ENCODE results near the gene PACS2.

The PACS2 gene

DNA sequence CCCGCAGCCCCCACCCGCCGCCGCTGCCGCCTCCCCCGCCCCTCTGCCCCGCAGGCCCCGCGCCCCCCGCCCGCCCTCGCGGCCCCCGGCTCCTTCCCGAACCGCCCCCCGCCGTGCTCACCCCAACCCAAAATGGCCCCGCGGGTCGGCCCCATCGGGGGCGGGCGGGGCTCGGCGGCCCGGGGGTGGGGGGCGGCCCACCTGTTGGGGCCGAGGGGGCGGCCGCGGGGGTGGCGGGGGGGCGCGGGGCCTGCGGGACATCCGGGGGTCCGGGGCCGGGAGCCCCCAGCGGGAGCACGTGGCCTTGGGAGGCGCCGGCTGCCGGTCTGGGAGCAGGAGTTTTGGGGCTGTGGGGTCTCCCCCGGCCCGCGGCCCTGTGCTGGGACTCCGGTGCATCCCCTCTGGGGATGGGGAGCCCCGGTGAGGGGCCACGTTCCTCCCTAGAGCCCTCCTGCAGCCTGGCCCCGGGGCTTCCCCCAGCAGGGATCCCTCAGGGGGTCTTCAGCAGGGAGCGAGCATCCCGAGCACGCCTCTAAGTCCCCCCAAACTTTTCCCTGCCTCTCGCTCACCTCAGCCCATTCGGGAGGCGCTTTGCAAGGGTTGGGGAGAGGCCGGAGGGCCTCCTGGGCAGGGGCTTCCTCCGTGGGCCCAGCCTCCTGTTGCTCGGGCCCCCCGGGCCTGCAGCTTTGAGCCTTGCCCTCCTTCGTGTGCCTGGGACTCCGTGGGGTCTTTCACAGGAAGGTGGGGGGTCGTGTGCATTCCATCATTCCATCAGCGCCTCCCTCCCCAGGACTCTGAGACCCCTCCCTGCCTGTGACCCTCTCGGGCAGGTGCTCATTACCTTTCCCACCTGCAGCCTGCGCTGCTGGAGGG is 105.8 kb downstream of the PACS2 start:
- DNase-seq (ENCODE audit: low read depth in 1 of 2, low spot score in 1 of 2), result no peak

GRCh38 chr14:105420974-105421674 is 106.6 kb downstream of the PACS2 start:
- no peak for DNase-seq (ENCODE audit: low read depth in 1 of 2, low spot score in 1 of 2)

DNA sequence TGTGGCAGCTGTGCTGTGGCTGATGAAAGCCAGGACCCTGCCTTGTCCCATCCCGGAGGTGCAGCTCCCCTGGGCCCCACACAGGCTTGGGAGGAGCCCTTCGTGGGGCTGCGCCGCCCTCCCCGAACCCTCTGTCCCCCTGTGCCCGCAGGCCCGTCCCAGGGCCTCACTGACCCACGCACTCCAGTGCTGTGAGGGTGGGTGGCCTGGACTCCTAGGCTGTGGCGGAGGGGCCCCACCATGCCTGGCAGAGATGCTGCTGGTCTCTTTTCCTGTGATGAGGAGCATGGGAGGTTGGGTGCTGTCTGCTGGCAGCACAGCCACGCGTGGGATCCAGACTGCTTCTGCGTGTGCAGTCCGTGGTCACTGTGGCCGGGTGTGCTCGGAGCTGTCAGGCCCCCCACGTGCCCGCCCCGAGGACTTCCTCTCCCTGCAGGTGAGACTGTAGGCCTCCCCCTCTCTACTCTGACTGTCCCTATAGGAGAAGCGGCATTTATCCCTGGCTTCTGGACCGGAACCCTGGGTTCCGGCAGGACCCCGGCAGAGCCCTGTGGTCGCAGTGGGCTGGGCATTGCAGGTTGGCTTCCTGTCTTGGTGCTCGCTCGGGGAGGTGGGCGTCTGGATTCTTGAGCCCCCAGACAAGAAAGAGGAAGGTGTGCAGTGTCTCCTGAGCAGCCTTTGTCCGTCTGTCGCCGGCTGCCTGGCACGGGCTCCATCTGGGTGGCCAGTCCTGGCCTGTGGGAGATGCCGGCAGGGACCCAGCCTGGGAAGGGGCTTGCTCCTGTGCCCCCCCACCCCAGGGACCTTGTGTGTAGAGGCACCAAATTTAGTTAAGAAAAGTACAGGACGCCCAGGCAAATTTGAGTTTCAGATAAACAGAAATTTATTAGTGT is 107.4 kb downstream of the PACS2 start:
- no peak for DNase-seq (ENCODE audit: low read depth in 1 of 2, low spot score in 1 of 2)

- DNase-seq (ENCODE audit: low read depth in 1 of 2, low spot score in 1 of 2), result no peak
Observed at GRCh38 chr14:105422695-105423487, 108.3 kb downstream of the PACS2 start.

GRCh38 chr14:105423488-105424195 is 109.1 kb downstream of the PACS2 start:
- DNase-seq (ENCODE audit: low read depth in 1 of 2, low spot score in 1 of 2), result no peak

GRCh38 chr14:105424861-105425260 is 110.3 kb downstream of the PACS2 start:
- DNase-seq (ENCODE audit: low read depth in 1 of 2, low spot score in 1 of 2), result no peak

- no peak for DNase-seq (ENCODE audit: low read depth in 1 of 2, low spot score in 1 of 2)
Observed at GRCh38 chr14:105425823-105426247, 111.3 kb downstream of the PACS2 start.

DNA sequence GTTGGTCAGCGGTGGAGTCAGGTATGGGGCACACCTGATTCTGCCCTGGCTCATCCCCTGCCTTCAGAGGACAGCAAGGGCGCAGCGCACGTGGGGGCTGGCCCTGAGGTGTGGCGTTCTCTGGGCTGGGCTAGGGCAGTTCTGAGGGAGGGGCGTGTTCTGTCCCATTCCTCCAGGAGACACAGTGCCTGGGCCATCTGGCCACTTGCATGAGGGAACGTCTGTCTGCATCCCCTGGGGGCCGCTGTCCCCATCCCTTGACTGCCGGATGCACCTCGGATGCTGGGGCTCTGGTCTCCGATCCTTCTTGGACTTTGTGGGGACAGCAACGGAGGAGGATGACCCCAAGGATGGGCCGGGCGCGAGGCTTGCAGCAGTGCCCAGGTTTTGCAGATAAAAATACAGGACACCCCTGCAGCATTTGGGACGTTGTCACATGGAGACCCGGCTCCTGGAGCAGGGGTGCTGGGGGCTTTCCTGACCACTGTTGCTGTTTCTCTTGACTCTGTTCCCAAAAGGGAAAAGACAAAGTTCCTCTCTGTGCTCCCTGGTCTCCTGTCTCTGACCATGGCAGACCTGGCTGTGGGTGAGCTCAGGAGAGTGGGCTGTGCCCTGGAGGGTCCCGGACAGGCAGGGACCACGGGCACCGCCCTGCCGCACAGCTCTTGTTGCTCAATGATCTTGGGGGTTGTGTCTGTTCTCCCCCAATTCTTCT is 112.0 kb downstream of the PACS2 start:
- no peak for DNase-seq (ENCODE audit: low read depth in 1 of 2, low spot score in 1 of 2)

- DNase-seq (ENCODE audit: low read depth in 1 of 2, low spot score in 1 of 2), result no peak
Observed at GRCh38 chr14:105427412-105427811, 112.9 kb downstream of the PACS2 start.

- no peak for DNase-seq (ENCODE audit: low read depth in 1 of 2, low spot score in 1 of 2)
Observed at GRCh38 chr14:105427936-105428485, 113.5 kb downstream of the PACS2 start.

DNA sequence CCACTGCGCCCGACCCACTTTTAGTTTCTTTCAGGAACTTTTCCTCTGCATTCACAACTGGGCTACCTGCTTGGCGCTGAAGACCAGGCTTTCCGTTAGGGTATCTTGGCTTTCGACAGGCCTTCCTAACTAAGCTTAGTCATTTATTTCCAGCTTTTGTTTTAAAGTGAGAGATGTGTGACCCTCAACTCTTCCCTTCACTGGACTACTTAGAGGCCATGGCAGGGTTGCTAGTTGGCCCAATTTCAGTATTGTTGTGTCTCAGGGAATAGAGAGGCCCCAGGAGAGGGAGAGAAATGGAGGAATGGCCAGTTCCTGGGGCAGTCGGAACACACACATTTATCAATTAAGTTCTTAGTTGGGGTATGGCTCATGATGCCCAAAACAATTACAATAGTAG is 115.5 kb downstream of the PACS2 start:
- DNase-seq (ENCODE audit: low read depth in 1 of 2, low spot score in 1 of 2), result no peak

GRCh38 chr14:105430565-105430964 is 116.0 kb downstream of the PACS2 start:
- DNase-seq (ENCODE audit: low read depth in 1 of 2, low spot score in 1 of 2), result no peak

DNA sequence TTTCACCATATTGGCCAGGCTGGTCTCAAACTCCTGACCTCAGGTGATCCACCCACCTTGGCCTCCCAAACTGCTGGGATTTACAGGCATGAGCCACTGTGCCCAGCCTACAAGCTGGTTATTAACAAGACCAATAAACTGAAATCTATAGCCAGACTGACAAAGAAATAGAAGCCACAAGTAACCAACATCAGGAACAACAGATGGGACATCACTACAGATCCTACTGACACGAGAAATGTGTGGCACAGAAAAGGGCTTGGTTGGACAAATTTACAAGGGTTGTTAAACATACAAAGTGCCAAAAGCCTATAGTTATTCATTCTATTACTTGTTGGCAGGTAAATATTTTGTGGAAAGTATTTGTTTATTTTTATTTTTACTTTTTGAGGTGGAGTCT is 116.7 kb downstream of the PACS2 start:
- DNase-seq (ENCODE audit: low read depth in 1 of 2, low spot score in 1 of 2), result no peak

DNA sequence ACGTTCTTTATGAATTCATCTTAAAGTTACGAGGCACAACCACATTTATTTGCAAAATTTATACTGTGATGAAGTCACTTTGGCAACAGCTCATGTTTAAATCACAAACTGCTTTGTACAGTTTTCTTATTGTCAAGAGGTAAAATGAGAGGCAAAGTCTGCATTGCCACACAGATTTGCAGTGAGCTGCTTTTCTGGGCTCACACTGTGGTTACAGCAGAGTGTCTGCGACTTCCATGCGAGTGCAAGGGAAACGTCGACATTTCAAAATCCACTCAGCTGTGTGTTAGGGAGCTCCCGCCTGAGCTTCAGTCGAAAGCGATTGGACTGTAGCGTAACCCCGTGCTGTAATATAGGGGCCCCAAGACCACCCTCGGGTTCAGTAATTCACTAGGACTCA is 118.1 kb downstream of the PACS2 start:
- no peak for DNase-seq (ENCODE audit: low read depth in 1 of 2, low spot score in 1 of 2)

- DNase-seq (ENCODE audit: low read depth in 1 of 2, low spot score in 1 of 2), result no peak
Observed at GRCh38 chr14:105433161-105433605, 118.6 kb downstream of the PACS2 start.

- no peak for DNase-seq (ENCODE audit: low read depth in 1 of 2, low spot score in 1 of 2)
Observed at GRCh38 chr14:105436402-105436801, 121.9 kb downstream of the PACS2 start.

DNA sequence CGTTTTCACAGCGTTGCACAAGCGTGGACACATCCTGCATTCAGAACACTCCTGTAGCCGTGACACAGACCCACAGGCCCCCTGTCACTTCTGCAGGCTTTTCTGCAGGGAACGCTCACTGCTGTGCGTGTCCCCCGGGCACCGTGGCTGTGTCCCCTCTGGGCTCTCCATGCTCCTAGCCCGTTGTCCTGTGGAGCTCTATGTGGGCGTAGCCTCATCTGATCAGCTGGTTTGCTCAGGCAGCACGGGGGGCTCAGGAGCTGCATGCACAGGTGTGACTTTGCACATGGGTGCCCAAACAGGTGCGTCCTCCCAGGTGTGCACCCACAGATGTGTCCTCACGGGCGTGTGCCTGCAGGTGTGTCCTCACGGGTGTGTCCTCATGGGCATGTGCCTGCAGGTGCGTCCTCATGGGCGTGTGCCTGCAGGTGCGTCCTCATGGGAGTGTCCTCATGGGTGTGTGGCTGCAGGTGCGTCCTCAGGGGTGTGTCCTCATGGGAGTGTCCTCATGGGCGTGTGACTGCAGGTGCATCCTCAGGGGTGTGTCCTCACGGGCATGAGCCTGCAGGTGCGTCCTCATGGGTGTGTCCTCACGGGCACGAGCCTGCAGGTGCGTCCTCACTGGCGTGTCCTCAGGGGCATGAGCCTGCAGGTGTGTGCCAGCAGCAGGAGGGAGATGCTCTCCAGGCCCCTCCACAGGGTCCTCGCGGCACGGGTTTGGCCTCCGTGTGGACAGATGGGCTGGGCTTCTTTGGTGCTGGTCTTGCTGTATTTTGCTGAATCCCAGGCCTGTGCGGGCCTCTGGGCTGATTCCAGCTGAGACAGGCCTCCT is 122.6 kb downstream of the PACS2 start:
- DNase-seq (ENCODE audit: low read depth in 1 of 2, low spot score in 1 of 2), result no peak

All from activated T-helper 1 cell treated with anti-CD3 and anti-CD28 coated beads, Interleukin-2, amount 50 U/mL, for 16 hours (primary cell).